CD14-positive monocyte (primary cell): Measurements from ENCODE around the gene USP24. TPM values are rescaled to one million over a fixed set of nuclear protein-coding genes. Genes with fewer than 3 reads are reported as not detected.

ENCODE experiments used
- DNase-seq, 3 donors: peaks; one replicate each; pipeline ENCODE4 v3.0.0-alpha.2; 2011 to 2022
- H2AFZ ChIP-seq: 2 replicates; pipeline ENCODE4 v1.6.0; 2012; ENCODE audit warnings: mild to moderate bottlenecking, low read depth, low read length, inconsistent platforms; ENCODE audit not compliant: insufficient read depth, poor library complexity, severe bottlenecking
- H3K27ac ChIP-seq, 2 donors: 1 replicate in 1 of 2; 2 replicates in 1 of 2; pipeline ENCODE4 v1.5.1; 2012 to 2013; ENCODE audit warnings: low read length in 2 of 2, control low read depth in 1 of 2, inconsistent platforms in 1 of 2, low read depth in 1 of 2, mild to moderate bottlenecking in 1 of 2
- H3K27me3 ChIP-seq, 2 donors: one replicate each; pipeline versions ENCODE4 v1.6.0 to v1.6.1; 2011 to 2013; ENCODE audit warnings: low read length in 2 of 2; ENCODE audit not compliant: control insufficient read depth in 2 of 2, insufficient read depth in 2 of 2
- H3K36me3 ChIP-seq, 2 donors: replicated peaks in 1 of 2; 1 replicate in 1 of 2; 2 replicates in 1 of 2; pipeline versions ENCODE4 v1.5.1 to v1.6.1; 2012 to 2013; ENCODE audit warnings: low read length in 2 of 2, control low read depth in 1 of 2, inconsistent platforms in 1 of 2, mild to moderate bottlenecking in 1 of 2; ENCODE audit not compliant: insufficient read depth in 2 of 2, control insufficient read depth in 1 of 2
- H3K4me1 ChIP-seq, 2 donors: 1 replicate in 1 of 2; 2 replicates in 1 of 2; pipeline versions ENCODE4 v1.5.1 to v1.6.1; 2012 to 2013; ENCODE audit warnings: low read length in 2 of 2, control low read depth in 1 of 2, inconsistent platforms in 1 of 2, mild to moderate bottlenecking in 1 of 2, moderate library complexity in 1 of 2; ENCODE audit not compliant: insufficient read depth in 2 of 2, control insufficient read depth in 1 of 2
- H3K4me2 ChIP-seq: replicated peaks from 2 replicates; pipeline ENCODE3; 2012; ENCODE audit warnings: low read length, moderate library complexity, mild to moderate bottlenecking; ENCODE audit not compliant: poor library complexity, severe bottlenecking; ENCODE audit errors: extremely low read depth
- H3K4me3 ChIP-seq, 3 experiments: fragments of 200-600 bp in 1 of 3; sonication (generic) in 1 of 3; replicated peaks in 1 of 3; 1 replicate in 2 of 3; 2 replicates in 1 of 3; pipeline ENCODE4 v1.5.1; 2011 to 2013; ENCODE audit warnings: low read length in 3 of 3, mild to moderate bottlenecking in 3 of 3, control low read depth in 2 of 3, low read depth in 2 of 3, inconsistent platforms in 1 of 3, moderate library complexity in 1 of 3
- H3K79me2 ChIP-seq: 2 replicates; pipeline ENCODE4 v1.6.0; 2012; ENCODE audit warnings: mild to moderate bottlenecking, control low read depth, inconsistent platforms, low read length, moderate library complexity; ENCODE audit not compliant: insufficient read depth
- H3K9ac ChIP-seq: 2 replicates; pipeline ENCODE4 v1.6.0; 2017; ENCODE audit warnings: low read length, mild to moderate bottlenecking; ENCODE audit not compliant: insufficient read depth, poor library complexity, severe bottlenecking
- H3K9me3 ChIP-seq, 2 donors: replicated peaks in 1 of 2; 1 replicate in 1 of 2; 2 replicates in 1 of 2; pipeline versions ENCODE4 v1.5.1 to v1.6.1; 2012 to 2013; ENCODE audit warnings: low read length in 2 of 2, control low read depth in 1 of 2; ENCODE audit not compliant: control insufficient read depth in 1 of 2, insufficient read depth in 1 of 2
- H4K20me1 ChIP-seq: 2 replicates; pipeline ENCODE4 v1.6.0; 2012; ENCODE audit warnings: mild to moderate bottlenecking, low read length, control low read depth, moderate library complexity; ENCODE audit not compliant: insufficient read depth
- H3K27ac Mint-ChIP-seq, 7 donors: one replicate each; pipeline ENCODE4 v1.8.0; 2020; ENCODE audit warnings: mild to moderate bottlenecking in 7 of 7, mixed read lengths in 7 of 7, moderate library complexity in 6 of 7, inconsistent platforms in 2 of 7
- H3K27me3 Mint-ChIP-seq, 3 donors: one replicate each; pipeline ENCODE4 v1.8.0; 2021 to 2022; ENCODE audit warnings: low read depth in 3 of 3, mild to moderate bottlenecking in 3 of 3, mixed read lengths in 3 of 3, moderate library complexity in 3 of 3, inconsistent platforms in 1 of 3
- H3K36me3 Mint-ChIP-seq, 2 donors: one replicate each; pipeline ENCODE4 v1.8.0; 2020; ENCODE audit warnings: mixed read lengths in 2 of 2, inconsistent platforms in 1 of 2, mild to moderate bottlenecking in 1 of 2
- H3K4me1 Mint-ChIP-seq: one replicate; pipeline ENCODE4 v1.8.0; 2020; ENCODE audit warnings: mild to moderate bottlenecking, mixed read lengths
- H3K4me3 Mint-ChIP-seq, 2 donors: one replicate each; pipeline ENCODE4 v1.8.0; 2020; ENCODE audit warnings: mild to moderate bottlenecking in 2 of 2, mixed read lengths in 2 of 2, moderate library complexity in 1 of 2
- H3K9me3 Mint-ChIP-seq, 7 donors: one replicate each; pipeline ENCODE4 v1.8.0; 2020 to 2022; ENCODE audit warnings: mixed read lengths in 7 of 7, mild to moderate bottlenecking in 6 of 7, moderate library complexity in 6 of 7, inconsistent platforms in 2 of 7
- CTCF ChIP-seq: fragments of 200-600 bp; IDR thresholded peaks from one replicate; pipeline ENCODE4 v1.8.0; 2022; ENCODE audit warnings: antibody characterized with exemption, mild to moderate bottlenecking
- WGBS: methylation state at CpG from one replicate; pipeline ENCODE4 v1.1.5; 2013; ENCODE audit warnings: missing lambda C conversion rate; ENCODE audit not compliant: insufficient coverage; 5-methylcytosine and 5-hydroxymethylcytosine counted together
- intact Hi-C, 2 donors: fragments of 100-400 bp; cut with micrococcal nuclease; formaldehyde crosslinking; loops; one replicate each; pipeline versions ENCODE4 v1.15.0 to v1.15.1; 2023
- polyA plus RNA-seq, 3 donors: library from polyadenylated mRNA; depleted of rRNA in 1 of 3; unstranded in 2 of 3; stranded (reverse) in 1 of 3; fragments of 300-500 nt in 2 of 3; fragments of >200 nt in 1 of 3; fragmentation: Illumina TruSeq in 2 of 3; gene quantifications; 1 replicate in 2 of 3; 2 replicates in 1 of 3; pipeline ENCODE4 v1.2.3, GENCODE V29; 2012 to 2021

USP24 gene
- polyA plus RNA-seq, 3 donors: 1.1 to 14.2 (median 2.1) TPM

DNA sequence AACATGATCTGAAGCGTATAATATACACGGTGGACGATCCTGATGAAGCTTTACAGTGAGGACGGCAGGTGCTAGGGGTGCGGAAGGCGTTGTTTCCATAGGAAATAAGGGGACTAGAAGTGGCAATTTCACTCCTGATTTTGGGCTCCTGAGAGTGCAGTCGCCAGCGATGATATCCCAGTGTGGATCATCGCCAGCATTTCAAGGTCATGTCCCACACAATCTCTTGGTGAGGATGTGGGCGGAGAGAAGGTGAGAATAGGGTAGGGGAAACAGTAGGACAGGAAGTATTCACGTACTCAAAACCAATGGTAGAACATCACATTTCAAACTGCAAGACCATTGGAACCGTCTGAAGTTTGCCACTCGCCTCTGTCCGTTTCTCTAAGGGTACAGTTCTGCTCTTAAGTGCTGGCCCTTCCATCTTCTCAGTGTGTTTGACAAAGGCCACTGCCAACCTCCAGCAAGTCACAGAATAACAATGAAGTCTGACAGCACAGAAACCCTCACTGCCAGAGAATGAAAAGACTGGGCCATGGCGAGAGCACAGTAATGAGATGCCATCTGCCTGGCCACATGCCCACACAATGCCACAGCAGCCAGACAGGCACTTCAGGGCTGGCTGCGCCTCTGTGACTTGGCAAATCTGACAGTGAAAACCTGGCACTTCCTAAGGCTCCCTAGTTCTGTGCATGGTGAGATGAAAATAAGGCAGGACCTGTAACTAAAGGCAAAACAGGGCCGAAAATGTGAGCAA lies 148.0 kb downstream of the USP24 start:
- Mint-ChIP-seq H3K4me3 (no peak overlapping the region), H3K4me1 (peaks cover 2% of the 10 kb centered on the region), H3K9me3 (no peaks in the 10 kb centered on the region), H3K27ac (no peak overlapping the region), H3K36me3 (peaks cover 52 to 57% of the 10 kb centered on the region in 2 donors), H3K27me3 (no peaks in the 10 kb centered on the region)
- no peak overlapping the region for H2AFZ ChIP-seq
- no peak overlapping the region for H3K4me3 ChIP-seq
- 95% methylated on average over 10 of the region's 17 CpGs for WGBS
- no peak for DNase-seq
- H3K9me3 ChIP-seq: no peaks in the 10 kb centered on the region
- intact Hi-C loops: no loop called here
- H3K9ac ChIP-seq: no peak overlapping the region
- TF ChIP-seq CTCF: no peak
- no peaks in the 10 kb centered on the region for H3K27me3 ChIP-seq
- H3K36me3 ChIP-seq: peaks cover 57 to 59% of the 10 kb centered on the region in 2 donors
- no peak overlapping the region for H3K27ac ChIP-seq
- no peaks in the 10 kb centered on the region for H3K4me1 ChIP-seq
- H3K79me2 ChIP-seq: no peaks in the 10 kb centered on the region
- no peak overlapping the region for H3K4me2 ChIP-seq
- H4K20me1 ChIP-seq: no peaks in the 10 kb centered on the region

- H4K20me1 ChIP-seq: no peaks in the 10 kb centered on the region
- no peak overlapping the region for H3K27ac ChIP-seq
- H3K9me3 ChIP-seq: no peaks in the 10 kb centered on the region
- no peaks in the 10 kb centered on the region for H3K79me2 ChIP-seq
- H3K4me2 ChIP-seq: no peak overlapping the region
- no peak for TF ChIP-seq CTCF
- H2AFZ ChIP-seq: no peak overlapping the region
- DNase-seq: no peak
- no peaks in the 10 kb centered on the region for H3K4me1 ChIP-seq
- WGBS: 87% methylated on average over 4 of the region's 4 CpGs
- H3K4me3 ChIP-seq: no peak overlapping the region
- intact Hi-C loops: no loop called here
- no peaks in the 10 kb centered on the region for H3K27me3 Mint-ChIP-seq
- no peak overlapping the region for H3K9ac ChIP-seq
- H3K4me3 Mint-ChIP-seq: no peak overlapping the region
- no peak overlapping the region for H3K27ac Mint-ChIP-seq
- H3K36me3 ChIP-seq: peaks cover 42 to 44% of the 10 kb centered on the region in 2 donors
- no peaks in the 10 kb centered on the region for H3K27me3 ChIP-seq
- peaks cover 2% of the 10 kb centered on the region for H3K4me1 Mint-ChIP-seq
- H3K36me3 Mint-ChIP-seq: peaks cover 37 to 42% of the 10 kb centered on the region in 2 donors
- H3K9me3 Mint-ChIP-seq: no peaks in the 10 kb centered on the region
These were observed 149.5 kb downstream of the USP24 start for GRCh38 chr1:55065648-55066047.
